Smooth muscle cell (in vitro differentiated cells): ENCODE measurements around the gene ALDH2. TPM values are rescaled to one million over a fixed set of nuclear protein-coding genes. Genes with fewer than 3 reads are reported as not detected.
"Not testable (repeated sequence)": the region's sequence is repeated elsewhere in the genome, so short reads cannot be mapped to it uniquely, and the experiment has no call there.

Experiments
- DNase-seq: peaks from one replicate; lab custom pipeline; 2025; ENCODE audit not compliant: unreplicated experiment; lab: John Stamatoyannopoulos, UW
- H2AFZ ChIP-seq: fragments of 200-600 bp; sonication (generic); 2 replicates; pipeline ENCODE4 v1.6.0; 2016; ENCODE audit warnings: antibody characterized with exemption, low read depth, mild to moderate bottlenecking
- H3F3A ChIP-seq: fragments of 200-600 bp; sonication (generic); 2 replicates; pipeline ENCODE4 v1.6.0; 2017; ENCODE audit warnings: antibody characterized with exemption, low read depth
- H3K27ac ChIP-seq: fragments of 200-600 bp; sonication (generic); 2 replicates; pipeline ENCODE4 v1.5.1; 2016; ENCODE audit warnings: low read depth, mild to moderate bottlenecking
- H3K27me3 ChIP-seq: fragments of 200-600 bp; sonication (generic); 2 replicates; pipeline ENCODE4 v1.6.1; 2016; ENCODE audit warnings: low read depth, mild to moderate bottlenecking
- H3K36me3 ChIP-seq: fragments of 200-600 bp; sonication (generic); 2 replicates; pipeline ENCODE4 v1.5.1; 2016; ENCODE audit warnings: low read depth
- H3K4me1 ChIP-seq: fragments of 200-600 bp; sonication (generic); 2 replicates; pipeline ENCODE4 v1.5.1; 2016; ENCODE audit warnings: low read depth
- H3K4me2 ChIP-seq: fragments of 200-600 bp; sonication (generic); 2 replicates; pipeline ENCODE4 v1.6.0; 2016; ENCODE audit warnings: mild to moderate bottlenecking
- H3K4me3 ChIP-seq: fragments of 200-600 bp; sonication (generic); 2 replicates; pipeline ENCODE4 v1.5.1; 2016; ENCODE audit warnings: mild to moderate bottlenecking
- H3K79me2 ChIP-seq: fragments of 200-600 bp; sonication (generic); 2 replicates; pipeline ENCODE4 v1.6.0; 2016; ENCODE audit warnings: low read depth, mild to moderate bottlenecking
- H3K9ac ChIP-seq: fragments of 200-600 bp; sonication (generic); 2 replicates; pipeline ENCODE4 v1.6.0; 2016; ENCODE audit warnings: low read depth
- H3K9me3 ChIP-seq: fragments of 200-600 bp; sonication (generic); replicated peaks from 2 replicates; pipeline ENCODE4 v1.5.1; 2016; ENCODE audit warnings: low read depth
- H4K20me1 ChIP-seq: fragments of 200-600 bp; sonication (generic); 2 replicates; pipeline ENCODE4 v1.6.0; 2016; ENCODE audit warnings: low read depth
- CTCF ChIP-seq: fragments of 200-600 bp; sonication (generic); IDR thresholded peaks from 2 replicates; pipeline ENCODE4 v1.5.1; 2017; ENCODE audit warnings: borderline replicate concordance, mild to moderate bottlenecking, antibody characterized with exemption; ENCODE audit not compliant: insufficient read depth, poor library complexity, severe bottlenecking
- WGBS: methylation state at CpG from one replicate; pipeline ENCODE4 v1.1.7; 2016; ENCODE audit warnings: low lambda C conversion rate; 5-methylcytosine and 5-hydroxymethylcytosine counted together
- polyA plus RNA-seq: library from polyadenylated mRNA; unstranded; fragments of >200 nt; fragmentation: Nextera tagmentation; extraction: Ambion mirVana; gene quantifications from 2 replicates; pipeline ENCODE4 v1.2.1, GENCODE V29; 2016
- total RNA-seq: library from RNA; depleted of rRNA; stranded (reverse); fragments of >200 nt; gene quantifications from 2 replicates; pipeline ENCODE4 v1.2.3, GENCODE V29; 2014

ALDH2 gene
- total and polyA plus RNA-seq, 2 experiments from 2014 or later: 17.0 to 54.6 TPM

- no peak overlapping the region for H3K4me2 ChIP-seq
- no peaks in the 10 kb centered on the region for H3K79me2 ChIP-seq
- no peak overlapping the region for H3K27ac ChIP-seq
- 100% methylated on average over 2 of the region's 2 CpGs for WGBS
- TF ChIP-seq CTCF: no peak
- H3K4me1 ChIP-seq: no peaks in the 10 kb centered on the region
- no peak for DNase-seq
- H2AFZ ChIP-seq: no peak overlapping the region
- no peaks in the 10 kb centered on the region for H3F3A ChIP-seq
- H3K36me3 ChIP-seq: peaks cover 8% of the 10 kb centered on the region
- H3K27me3 ChIP-seq: no peaks in the 10 kb centered on the region
- no peak overlapping the region for H3K4me3 ChIP-seq
- H3K9ac ChIP-seq: no peak overlapping the region
- H3K9me3 ChIP-seq: no peaks in the 10 kb centered on the region
- no peaks in the 10 kb centered on the region for H4K20me1 ChIP-seq
Measured at GRCh38 chr12:111728795-111729194, 37.9 kb upstream of the ALDH2 start.

GRCh38 chr12:111730420-111730819 is 36.3 kb upstream of the ALDH2 start:
- no peaks in the 10 kb centered on the region for H3F3A ChIP-seq
- no peak overlapping the region for H3K4me2 ChIP-seq
- no peak overlapping the region for H3K9ac ChIP-seq
- no peaks in the 10 kb centered on the region for H3K79me2 ChIP-seq
- DNase-seq: no peak
- no peaks in the 10 kb centered on the region for H3K4me1 ChIP-seq
- H3K9me3 ChIP-seq: no peaks in the 10 kb centered on the region
- TF ChIP-seq CTCF: no peak
- no peaks in the 10 kb centered on the region for H3K27me3 ChIP-seq
- no peak overlapping the region for H3K27ac ChIP-seq
- H4K20me1 ChIP-seq: no peaks in the 10 kb centered on the region
- no peak overlapping the region for H2AFZ ChIP-seq
- peaks cover 8% of the 10 kb centered on the region for H3K36me3 ChIP-seq
- H3K4me3 ChIP-seq: no peak overlapping the region
- 79% methylated on average over 9 of the region's 9 CpGs for WGBS

- Histone ChIP-seq H3K4me3 (no peak overlapping the region), H3K4me2 (no peak overlapping the region), H3F3A (no peaks in the 10 kb centered on the region), H3K27me3 (no peaks in the 10 kb centered on the region), H4K20me1 (no peaks in the 10 kb centered on the region), H3K36me3 (peaks cover 8% of the 10 kb centered on the region), H3K27ac (no peak overlapping the region), H2AFZ (no peak overlapping the region), H3K9me3 (no peaks in the 10 kb centered on the region), H3K9ac (no peak overlapping the region), H3K4me1 (no peaks in the 10 kb centered on the region), H3K79me2 (no peaks in the 10 kb centered on the region)
- TF ChIP-seq CTCF: no peak
- WGBS: 98% methylated on average over 4 of the region's 4 CpGs
- DNase-seq: no peak
Measured at GRCh38 chr12:111732786-111733185, 33.9 kb upstream of the ALDH2 start.

GRCh38 chr12:111733340-111733915 is 33.3 kb upstream of the ALDH2 start:
- no peaks in the 10 kb centered on the region for H3K9me3 ChIP-seq
- no peaks in the 10 kb centered on the region for H3K4me1 ChIP-seq
- H4K20me1 ChIP-seq: no peaks in the 10 kb centered on the region
- H3K4me3 ChIP-seq: no peak overlapping the region
- H3K27me3 ChIP-seq: no peaks in the 10 kb centered on the region
- peaks cover 3% of the 10 kb centered on the region for H3K36me3 ChIP-seq
- no peaks in the 10 kb centered on the region for H3K79me2 ChIP-seq
- H3K9ac ChIP-seq: no peak overlapping the region
- H2AFZ ChIP-seq: no peak overlapping the region
- TF ChIP-seq CTCF: no peak
- DNase-seq: no peak
- H3K27ac ChIP-seq: no peak overlapping the region
- no peak overlapping the region for H3K4me2 ChIP-seq
- H3F3A ChIP-seq: no peaks in the 10 kb centered on the region
- WGBS: 91% methylated on average over 8 of the region's 8 CpGs

GRCh38 chr12:111739524-111739923 is 27.2 kb upstream of the ALDH2 start:
- H3K27ac ChIP-seq, H3K27me3 ChIP-seq, H3K4me2 ChIP-seq, H3K36me3 ChIP-seq, H3K4me3 ChIP-seq, H3K4me1 ChIP-seq, DNase-seq, H3F3A ChIP-seq, H4K20me1 ChIP-seq, H3K9ac ChIP-seq, H3K9me3 ChIP-seq, H3K79me2 ChIP-seq, H2AFZ ChIP-seq: not testable (repeated sequence)
- 98% methylated on average over 9 of the region's 9 CpGs for WGBS
